GM23248 (cell line): ENCODE results near the gene E2F1. TPM values are rescaled to one million over a fixed set of nuclear protein-coding genes. Genes with fewer than 3 reads are reported as not detected.

Source experiments
- DNase-seq: peaks from one replicate; pipeline ENCODE4 v3.0.0-alpha.2; 2015
- H2AFZ ChIP-seq: fragments of 200-600 bp; sonication (generic); 2 replicates; pipeline ENCODE4 v1.6.1; 2016; ENCODE audit warnings: antibody characterized with exemption
- H3F3A ChIP-seq: fragments of 200-600 bp; sonication (generic); 2 replicates; pipeline ENCODE4 v1.6.1; 2016; ENCODE audit warnings: mild to moderate bottlenecking, antibody characterized with exemption, mixed run types; ENCODE audit not compliant: insufficient read depth
- H3K27ac ChIP-seq: fragments of 200-600 bp; sonication (generic); 2 replicates; pipeline ENCODE4 v1.5.1; 2016; ENCODE audit warnings: mild to moderate bottlenecking
- H3K27me3 ChIP-seq: fragments of 200-600 bp; sonication (generic); replicated peaks from 2 replicates; pipeline ENCODE4 v1.6.1; 2016; ENCODE audit warnings: mild to moderate bottlenecking; ENCODE audit not compliant: insufficient read depth
- H3K36me3 ChIP-seq: fragments of 200-600 bp; sonication (generic); 2 replicates; pipeline ENCODE4 v1.6.1; 2016; ENCODE audit warnings: low read depth, mild to moderate bottlenecking
- H3K4me1 ChIP-seq: fragments of 200-600 bp; sonication (generic); 2 replicates; pipeline ENCODE4 v1.6.1; 2016; ENCODE audit warnings: mild to moderate bottlenecking; ENCODE audit not compliant: insufficient read depth
- H3K4me2 ChIP-seq: fragments of 200-600 bp; sonication (generic); one replicate; pipeline ENCODE4 v1.6.1; 2016; ENCODE audit warnings: mild to moderate bottlenecking; ENCODE audit not compliant: unreplicated experiment
- H3K4me3 ChIP-seq: fragments of 200-600 bp; sonication (generic); 2 replicates; pipeline ENCODE4 v1.5.1; 2016; ENCODE audit warnings: mild to moderate bottlenecking
- H3K79me2 ChIP-seq: fragments of 200-600 bp; sonication (generic); 2 replicates; pipeline ENCODE4 v1.6.1; 2016; ENCODE audit warnings: mild to moderate bottlenecking; ENCODE audit not compliant: insufficient read depth
- H3K9ac ChIP-seq: fragments of 200-600 bp; sonication (generic); 2 replicates; pipeline ENCODE4 v1.6.1; 2016; ENCODE audit warnings: mild to moderate bottlenecking
- H3K9me2 ChIP-seq: fragments of 200-600 bp; sonication (generic); 2 replicates; pipeline ENCODE4 v1.6.1; 2016; ENCODE audit warnings: mixed run types, mild to moderate bottlenecking, moderate library complexity; ENCODE audit not compliant: insufficient read depth
- H3K9me3 ChIP-seq: fragments of 200-600 bp; sonication (generic); one replicate; pipeline ENCODE4 v1.6.1; 2017; ENCODE audit warnings: low read depth
- H4K20me1 ChIP-seq: fragments of 200-600 bp; sonication (generic); 2 replicates; pipeline ENCODE4 v1.6.0; 2016; ENCODE audit not compliant: insufficient read depth
- EZH2 ChIP-seq: fragments of 200-600 bp; sonication (generic); IDR thresholded peaks from 2 replicates; pipeline ENCODE4 v1.6.1; 2018; ENCODE audit warnings: antibody characterized with exemption, mild to moderate bottlenecking; ENCODE audit not compliant: insufficient read depth, poor library complexity, severe bottlenecking
- EZH2phosphoT487 ChIP-seq: fragments of 200-600 bp; sonication (generic); IDR thresholded peaks from 2 replicates; pipeline ENCODE4 v1.6.1; 2018; ENCODE audit warnings: antibody characterized with exemption, moderate library complexity, mild to moderate bottlenecking, low read depth; ENCODE audit not compliant: insufficient read depth
- WGBS, 2 experiments: methylation state at CpG; one replicate each; pipeline ENCODE4 v1.1.6; 2015 to 2017; ENCODE audit warnings: low lambda C conversion rate in 2 of 2, low coverage in 1 of 2; ENCODE audit errors: missing lambda C conversion rate in 2 of 2; 5-methylcytosine and 5-hydroxymethylcytosine counted together
- in situ Hi-C: fragments of 300-500 bp; cut with MboI; formaldehyde crosslinking; loops from 2 replicates; pipeline ENCODE4 v1.15.0; 2020
- polyA plus RNA-seq: library from polyadenylated mRNA; unstranded; fragments of >200 nt; fragmentation: Nextera tagmentation; extraction: Ambion mirVana; gene quantifications from 2 replicates; pipeline ENCODE4 v1.2.1, GENCODE V29; 2016
- total RNA-seq: library from RNA; depleted of rRNA; stranded (reverse); fragments of >200 nt; shearing (Covaris generic); gene quantifications from 2 replicates; pipeline ENCODE4 v1.2.3, GENCODE V29; 2014

The E2F1 gene
- total and polyA plus RNA-seq, 2 experiments from 2014 or later = 4.9 to 12.9 TPM

- Histone ChIP-seq H3K27ac (peak overlapping the region; percentile 72; the same call in 1 of the 2 replicates), H3K9me2 (no peaks in the 10 kb centered on the region), H2AFZ (no peak overlapping the region), H3K4me1 (peaks cover 16% of the 10 kb centered on the region; the same call in 1 of the 2 replicates), H3K36me3 (no peaks in the 10 kb centered on the region), H3K4me3 (no peak overlapping the region), H3K27me3 (no peaks in the 10 kb centered on the region), H3F3A (peaks cover 16% of the 10 kb centered on the region), H4K20me1 (no peaks in the 10 kb centered on the region), H3K4me2 (no peak overlapping the region), H3K9me3 (no peaks in the 10 kb centered on the region), H3K9ac (no peak overlapping the region), H3K79me2 (peaks cover 6% of the 10 kb centered on the region; the same call in 1 of the 2 replicates)
- TF ChIP-seq EZH2 (no peak), EZH2phosphoT487 (no peak)
- 94 to 97% methylated on average over 2 of the region's 2 CpGs for WGBS, 2 experiments
- in situ Hi-C loops = no loop called here
- DNase-seq = peak; percentile 45
Observed at GRCh38 chr20:33664762-33665144, 21.4 kb downstream of the E2F1 start.

- Histone ChIP-seq H3K9me3 (no peaks in the 10 kb centered on the region), H3K9ac (peak overlapping the region; percentile 89), H3F3A (peaks cover 16% of the 10 kb centered on the region), H3K36me3 (no peaks in the 10 kb centered on the region), H3K9me2 (no peaks in the 10 kb centered on the region), H4K20me1 (no peaks in the 10 kb centered on the region), H3K4me3 (peak overlapping the region; percentile 85), H3K4me2 (peak overlapping the region; percentile 75), H2AFZ (peak overlapping the region; percentile 82), H3K27me3 (no peaks in the 10 kb centered on the region), H3K4me1 (peaks cover 16% of the 10 kb centered on the region; the same call in 1 of the 2 replicates), H3K27ac (peak overlapping the region; percentile 72), H3K79me2 (peaks cover 6% of the 10 kb centered on the region; the same call in 1 of the 2 replicates)
- TF ChIP-seq EZH2 (no peak), EZH2phosphoT487 (no peak)
- 26 to 31% methylated on average over 9 of the region's 9 CpGs for WGBS, 2 experiments
- peak; percentile 21 for DNase-seq
- in situ Hi-C loops = no loop called here
Observed at GRCh38 chr20:33664085-33664761, 22.0 kb downstream of the E2F1 start.

GRCh38 chr20:33663161-33664084, 22.8 kb downstream of the E2F1 start:
- Histone ChIP-seq H2AFZ (peak overlapping the region; percentile 82), H3K4me3 (peak overlapping the region; percentile 85), H4K20me1 (no peaks in the 10 kb centered on the region), H3K36me3 (no peaks in the 10 kb centered on the region), H3F3A (peaks cover 14% of the 10 kb centered on the region), H3K4me2 (peak overlapping the region; percentile 75), H3K9me2 (no peaks in the 10 kb centered on the region), H3K9ac (peak overlapping the region; percentile 89), H3K27ac (peak overlapping the region; percentile 72), H3K79me2 (0 out of 2 replicates have a peak, but pooled peaks cover 6% of the 10 kb centered on the region), H3K9me3 (no peaks in the 10 kb centered on the region), H3K4me1 (peaks cover 16% of the 10 kb centered on the region; the same call in 1 of the 2 replicates), H3K27me3 (no peaks in the 10 kb centered on the region)
- peak; percentile 91 for DNase-seq
- WGBS, 2 experiments = 0 to 2% methylated on average over 64 to 82 of the region's 84 CpGs
- in situ Hi-C loops = no loop called here
- no peak for TF ChIP-seq EZH2
- no peak for TF ChIP-seq EZH2phosphoT487

GRCh38 chr20:33662172-33662571, 24.0 kb downstream of the E2F1 start, which contains the start of gene C20orf144:
Gene C20orf144, plus strand, starts transcription at chr20:33662327. Its CDS starts 19 bp downstream, at chr20:33662346.
- DNase-seq = no peak
- Histone ChIP-seq H3K4me1 (peaks cover 13% of the 10 kb centered on the region; the same call in 1 of the 2 replicates), H3K79me2 (0 out of 2 replicates have a peak, but pooled peaks cover 6% of the 10 kb centered on the region), H3K9me3 (no peaks in the 10 kb centered on the region), H3K9ac (peak within 1 kb of the TSS; percentile 89), H3K36me3 (no peaks in the 10 kb centered on the region), H3F3A (0 out of 2 replicates have a peak, but pooled peaks cover 11% of the 10 kb centered on the region), H3K27me3 (no peaks in the 10 kb centered on the region), H3K27ac (peak within 1 kb of the TSS; percentile 72), H4K20me1 (no peaks in the 10 kb centered on the region), H3K9me2 (no peaks in the 10 kb centered on the region), H2AFZ (peak within 1 kb of the TSS; percentile 82), H3K4me3 (peak within 1 kb of the TSS; percentile 85), H3K4me2 (peak within 1 kb of the TSS; percentile 75)
- 78 to 82% methylated on average over 9 to 10 of the region's 10 CpGs for WGBS, 2 experiments
- in situ Hi-C loops = no loop called here
- TF ChIP-seq EZH2 = no peak
- no peak for TF ChIP-seq EZH2phosphoT487
